ENCODE data around the gene MFRP.

Gene MFRP

GRCh38 chr11:119316729-119317591 lies 29.5 kb downstream of the MFRP start, which contains the start of gene MCAM:
TSS of gene MCAM (minus strand) at chr11:119317130. CDS start at chr11:119317101, 29 bp downstream.
- peak; percentile 68 for DNase-seq

- peak; percentile 56 for DNase-seq
These were observed 30.3 kb downstream of the MFRP start for GRCh38 chr11:119316016-119316728.

- peak; percentile 60 for DNase-seq
These were observed 31.1 kb downstream of the MFRP start for GRCh38 chr11:119315131-119316015.

- DNase-seq, result no peak
These were observed 31.8 kb downstream of the MFRP start for GRCh38 chr11:119314726-119315125.

- DNase-seq, result no peak
These were observed 35.8 kb downstream of the MFRP start for GRCh38 chr11:119310682-119311052.

- no peak for DNase-seq
These were observed 36.4 kb downstream of the MFRP start for GRCh38 chr11:119309953-119310681.

- DNase-seq, result no peak
These were observed 37.1 kb downstream of the MFRP start for GRCh38 chr11:119309411-119309810.

- DNase-seq, result no peak
These were observed 38.5 kb downstream of the MFRP start for GRCh38 chr11:119307974-119308373.

- DNase-seq, result no peak
These were observed 39.3 kb downstream of the MFRP start for GRCh38 chr11:119307219-119307618.

GRCh38 chr11:119306373-119306890 lies 40.1 kb downstream of the MFRP start:
- DNase-seq, result no peak

- no peak for DNase-seq
These were observed 40.7 kb downstream of the MFRP start for GRCh38 chr11:119305556-119306372.

GRCh38 chr11:119303227-119303718 lies 43.2 kb downstream of the MFRP start:
- DNase-seq, result no peak

- no peak for DNase-seq
These were observed 46.1 kb downstream of the MFRP start for GRCh38 chr11:119300198-119300964.

- DNase-seq, result no peak
These were observed 47.1 kb downstream of the MFRP start for GRCh38 chr11:119299416-119299815.

- DNase-seq, result no peak
These were observed 47.8 kb downstream of the MFRP start for GRCh38 chr11:119298726-119299125.

GRCh38 chr11:119297938-119298337 lies 48.6 kb downstream of the MFRP start:
- no peak for DNase-seq

- DNase-seq, result no peak
These were observed 51.3 kb downstream of the MFRP start for GRCh38 chr11:119295178-119295577.

GRCh38 chr11:119293461-119293860 lies 53.0 kb downstream of the MFRP start:
- no peak for DNase-seq

GRCh38 chr11:119290894-119291497 lies 55.5 kb downstream of the MFRP start:
- DNase-seq, result no peak

All from NCI-H146 (cell line).